ENCODE data around the gene PNPO.
"Not testable (repeated sequence)": the region's sequence is repeated elsewhere in the genome, so short reads cannot be mapped to it uniquely, and the experiment has no call there.

The PNPO gene

GRCh38 chr17:47918991-47919390 is 22.4 kb upstream of the PNPO start:
- DNase-seq = no peak

- not testable (repeated sequence) for DNase-seq
These were observed 21.5 kb upstream of the PNPO start for GRCh38 chr17:47919889-47920288.

GRCh38 chr17:47924785-47925677 is 16.3 kb upstream of the PNPO start:
- no peak for DNase-seq

- no peak for DNase-seq
These were observed 15.7 kb upstream of the PNPO start for GRCh38 chr17:47925678-47925988.

- DNase-seq = no peak
These were observed 13.5 kb upstream of the PNPO start for GRCh38 chr17:47927821-47928400.

- no peak for DNase-seq
These were observed 13.0 kb upstream of the PNPO start for GRCh38 chr17:47928415-47928814.

- DNase-seq = no peak
These were observed 12.0 kb upstream of the PNPO start for GRCh38 chr17:47929218-47930000.

GRCh38 chr17:47931848-47932247 is 9.5 kb upstream of the PNPO start:
- no peak for DNase-seq

GRCh38 chr17:47934856-47935255 is 6.5 kb upstream of the PNPO start:
- DNase-seq = no peak

- not testable (repeated sequence) for DNase-seq
These were observed 5.9 kb upstream of the PNPO start for GRCh38 chr17:47935468-47935867.

- no peak for DNase-seq
These were observed 5.4 kb upstream of the PNPO start for GRCh38 chr17:47935961-47936360.

- DNase-seq = no peak
These were observed 3.4 kb upstream of the PNPO start for GRCh38 chr17:47937941-47938340.

GRCh38 chr17:47942096-47942510 is 732 bp downstream of the PNPO start:
- no peak for DNase-seq

GRCh38 chr17:47942568-47942967 is 1.2 kb downstream of the PNPO start:
- no peak for DNase-seq

GRCh38 chr17:47945080-47945479 is 3.7 kb downstream of the PNPO start:
- no peak for DNase-seq

GRCh38 chr17:47945529-47946508 is 4.4 kb downstream of the PNPO start:
- DNase-seq = no peak

- DNase-seq = no peak
These were observed 5.1 kb downstream of the PNPO start for GRCh38 chr17:47946516-47946915.

- peak; percentile 18 to 46 for DNase-seq
These were observed 5.6 kb downstream of the PNPO start for GRCh38 chr17:47946929-47947397.

GRCh38 chr17:47948706-47949196 is 7.4 kb downstream of the PNPO start:
- DNase-seq = no peak

- peak; percentile 16 to 62 for DNase-seq
These were observed 7.9 kb downstream of the PNPO start for GRCh38 chr17:47949197-47949759.

- DNase-seq = no peak
These were observed 8.6 kb downstream of the PNPO start for GRCh38 chr17:47949946-47950345.

GRCh38 chr17:47950448-47950847 is 9.1 kb downstream of the PNPO start:
- no peak for DNase-seq

Measured in NCI-H1930 (cell line).